Liver (tissue), 9 donors: Measurements from ENCODE around the gene ANOS1. TPM values are rescaled to one million over a fixed set of nuclear protein-coding genes. Genes with fewer than 3 reads are reported as not detected.

ENCODE experiments used
- DNase-seq: peaks from one replicate; pipeline ENCODE4 v3.0.0-alpha.2; 2017; ENCODE audit warnings: low spot score
- H3K27ac ChIP-seq, 2 donors: one replicate each; pipeline ENCODE4 v1.7.0; 2013; ENCODE audit warnings: inconsistent platforms in 2 of 2, low read length in 2 of 2, control low read depth in 1 of 2, low read depth in 1 of 2, mild to moderate bottlenecking in 1 of 2
- H3K27me3 ChIP-seq, 4 donors: one replicate each; pipeline versions ENCODE4 v1.6.1 to v1.7.0; 2013; ENCODE audit warnings: low read length in 3 of 4, inconsistent platforms in 1 of 4, mild to moderate bottlenecking in 1 of 4, moderate library complexity in 1 of 4; ENCODE audit not compliant: control insufficient read depth in 4 of 4, insufficient read depth in 4 of 4
- H3K36me3 ChIP-seq, 4 donors: one replicate each; pipeline versions ENCODE4 v1.6.1 to v1.7.0; 2013; ENCODE audit warnings: low read length in 3 of 4, mild to moderate bottlenecking in 3 of 4, low read depth in 1 of 4, moderate library complexity in 1 of 4; ENCODE audit not compliant: control insufficient read depth in 4 of 4, insufficient read depth in 3 of 4
- H3K4me1 ChIP-seq, 4 donors: one replicate each; pipeline versions ENCODE4 v1.6.1 to v1.7.0; 2013; ENCODE audit warnings: low read length in 3 of 4, mild to moderate bottlenecking in 3 of 4, moderate library complexity in 1 of 4; ENCODE audit not compliant: control insufficient read depth in 4 of 4, insufficient read depth in 4 of 4
- H3K4me3 ChIP-seq, 3 donors: one replicate each; pipeline versions ENCODE4 v1.6.1 to v1.7.0; 2013; ENCODE audit warnings: low read length in 3 of 3, control low read depth in 1 of 3, low read depth in 1 of 3, mild to moderate bottlenecking in 1 of 3
- H3K9ac ChIP-seq, 2 donors: one replicate each; pipeline ENCODE4 v1.7.0; 2013; ENCODE audit warnings: low read length in 2 of 2, mild to moderate bottlenecking in 2 of 2, moderate library complexity in 2 of 2, control low read depth in 1 of 2, low read depth in 1 of 2
- H3K9me3 ChIP-seq, 4 donors: one replicate each; pipeline versions ENCODE4 v1.6.1 to v1.7.0; 2013; ENCODE audit warnings: low read length in 3 of 4; ENCODE audit not compliant: control insufficient read depth in 4 of 4
- FOXA2 ChIP-seq: IDR thresholded peaks from 2 replicates; pipeline ENCODE4 v1.6.1; 2016; ENCODE audit warnings: antibody characterized with exemption
- GABPA ChIP-seq, 2 donors: IDR thresholded peaks in 1 of 2; conservative IDR thresholded peaks in 1 of 2; 2 replicates each; pipeline ENCODE4 v1.6.1; 2016; ENCODE audit warnings: antibody characterized with exemption in 2 of 2, mild to moderate bottlenecking in 1 of 2, moderate library complexity in 1 of 2
- HNF4G ChIP-seq: IDR thresholded peaks from 2 replicates; pipeline ENCODE4 v1.6.1; 2016; ENCODE audit warnings: antibody characterized with exemption
- JUND ChIP-seq, 2 donors: IDR thresholded peaks; 2 replicates each; pipeline ENCODE4 v1.6.1; 2016; ENCODE audit warnings: antibody characterized with exemption in 2 of 2
- NR2F2 ChIP-seq: IDR thresholded peaks from 2 replicates; pipeline ENCODE4 v1.6.1; 2016; ENCODE audit warnings: antibody characterized with exemption
- SP1 ChIP-seq: IDR thresholded peaks from 2 replicates; pipeline ENCODE4 v1.6.1; 2018; ENCODE audit warnings: antibody characterized with exemption, mild to moderate bottlenecking
- YY1 ChIP-seq: IDR thresholded peaks from 2 replicates; pipeline ENCODE4 v1.6.1; 2016; ENCODE audit warnings: antibody characterized with exemption, mild to moderate bottlenecking
- WGBS: extraction: QIAGEN DNeasy Blood & Tissue Kit; methylation state at CpG from one replicate; pipeline ENCODE4 v1.1.7; 2013; 5-methylcytosine and 5-hydroxymethylcytosine counted together
- polyA plus RNA-seq, 2 donors: library from polyadenylated mRNA; stranded (reverse) in 1 of 2; unstranded in 1 of 2; fragments of 200-250 nt in 1 of 2; fragments of >200 nt in 1 of 2; fragmentation: Nextera tagmentation in 1 of 2; extraction: Ambion mirVana in 1 of 2; gene quantifications; one replicate each; pipeline versions ENCODE4 v1.2.1 to v1.2.3, GENCODE V29; 2013 to 2015
- total RNA-seq, 2 donors: library from RNA; depleted of rRNA; stranded (reverse); fragments of >200 nt; gene quantifications; one replicate each; pipeline ENCODE4 v1.2.3, GENCODE V29; 2014
- TF ChIP-seq, protein P1 (sequence below): IDR thresholded peaks from 2 replicates; pipeline ENCODE4 v1.6.1; 2016; ENCODE audit warnings: antibody characterized with exemption
- TF ChIP-seq, protein P2 (sequence below): IDR thresholded peaks from 2 replicates; pipeline ENCODE4 v1.6.1; 2016; ENCODE audit warnings: antibody characterized with exemption, mild to moderate bottlenecking
- TF ChIP-seq, protein P3 (sequence below): IDR thresholded peaks from 2 replicates; pipeline ENCODE4 v1.6.1; 2016; ENCODE audit warnings: antibody characterized with exemption
- donor health status: healthy.
- donor health status: healthy.
- donor health status: healthy.
- donor health status: healthy.
- donor health status: healthy.

Gene ANOS1
- total and polyA plus RNA-seq, 4 donors, result 0.08 to 1.6 (median 0.27) TPM

DNA sequence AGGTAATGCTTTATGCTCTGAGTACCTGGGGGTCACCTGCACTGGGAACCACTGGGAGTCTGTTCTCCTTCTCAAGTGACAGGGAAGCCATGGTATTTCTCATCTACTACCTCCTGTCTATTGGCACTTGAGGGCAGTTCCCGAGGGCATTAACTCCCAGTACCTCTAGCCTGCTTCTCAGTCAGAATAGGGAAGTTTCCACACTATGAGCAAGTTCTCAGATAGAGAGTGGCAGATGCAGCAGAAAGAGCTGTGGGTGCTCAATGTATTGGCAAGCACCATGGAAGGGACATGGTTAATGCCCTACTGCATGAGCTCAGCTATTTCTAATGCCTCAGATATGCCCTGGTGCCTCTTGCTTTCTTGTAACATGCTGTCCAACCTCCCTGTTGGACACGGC is 74.1 kb downstream of the ANOS1 start:
- Histone ChIP-seq H3K4me3 (no peak overlapping the region), H3K27me3 (no peaks in the 10 kb centered on the region), H3K9me3 (no peaks in the 10 kb centered on the region), H3K27ac (no peak overlapping the region), H3K36me3 (no peaks in the 10 kb centered on the region), H3K9ac (no peak overlapping the region), H3K4me1 (no peaks in the 10 kb centered on the region)
- no peak for TF ChIP-seq GABPA (IDR thresholded peaks at IDR 0.05 in 1 of 2, conservative IDR thresholded peaks at IDR 0.05 in 1 of 2)
- TF ChIP-seq, protein P1, sequence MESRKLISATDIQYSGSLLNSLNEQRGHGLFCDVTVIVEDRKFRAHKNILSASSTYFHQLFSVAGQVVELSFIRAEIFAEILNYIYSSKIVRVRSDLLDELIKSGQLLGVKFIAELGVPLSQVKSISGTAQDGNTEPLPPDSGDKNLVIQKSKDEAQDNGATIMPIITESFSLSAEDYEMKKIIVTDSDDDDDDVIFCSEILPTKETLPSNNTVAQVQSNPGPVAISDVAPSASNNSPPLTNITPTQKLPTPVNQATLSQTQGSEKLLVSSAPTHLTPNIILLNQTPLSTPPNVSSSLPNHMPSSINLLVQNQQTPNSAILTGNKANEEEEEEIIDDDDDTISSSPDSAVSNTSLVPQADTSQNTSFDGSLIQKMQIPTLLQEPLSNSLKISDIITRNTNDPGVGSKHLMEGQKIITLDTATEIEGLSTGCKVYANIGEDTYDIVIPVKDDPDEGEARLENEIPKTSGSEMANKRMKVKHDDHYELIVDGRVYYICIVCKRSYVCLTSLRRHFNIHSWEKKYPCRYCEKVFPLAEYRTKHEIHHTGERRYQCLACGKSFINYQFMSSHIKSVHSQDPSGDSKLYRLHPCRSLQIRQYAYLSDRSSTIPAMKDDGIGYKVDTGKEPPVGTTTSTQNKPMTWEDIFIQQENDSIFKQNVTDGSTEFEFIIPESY, result no peak
- TF ChIP-seq, protein P2, sequence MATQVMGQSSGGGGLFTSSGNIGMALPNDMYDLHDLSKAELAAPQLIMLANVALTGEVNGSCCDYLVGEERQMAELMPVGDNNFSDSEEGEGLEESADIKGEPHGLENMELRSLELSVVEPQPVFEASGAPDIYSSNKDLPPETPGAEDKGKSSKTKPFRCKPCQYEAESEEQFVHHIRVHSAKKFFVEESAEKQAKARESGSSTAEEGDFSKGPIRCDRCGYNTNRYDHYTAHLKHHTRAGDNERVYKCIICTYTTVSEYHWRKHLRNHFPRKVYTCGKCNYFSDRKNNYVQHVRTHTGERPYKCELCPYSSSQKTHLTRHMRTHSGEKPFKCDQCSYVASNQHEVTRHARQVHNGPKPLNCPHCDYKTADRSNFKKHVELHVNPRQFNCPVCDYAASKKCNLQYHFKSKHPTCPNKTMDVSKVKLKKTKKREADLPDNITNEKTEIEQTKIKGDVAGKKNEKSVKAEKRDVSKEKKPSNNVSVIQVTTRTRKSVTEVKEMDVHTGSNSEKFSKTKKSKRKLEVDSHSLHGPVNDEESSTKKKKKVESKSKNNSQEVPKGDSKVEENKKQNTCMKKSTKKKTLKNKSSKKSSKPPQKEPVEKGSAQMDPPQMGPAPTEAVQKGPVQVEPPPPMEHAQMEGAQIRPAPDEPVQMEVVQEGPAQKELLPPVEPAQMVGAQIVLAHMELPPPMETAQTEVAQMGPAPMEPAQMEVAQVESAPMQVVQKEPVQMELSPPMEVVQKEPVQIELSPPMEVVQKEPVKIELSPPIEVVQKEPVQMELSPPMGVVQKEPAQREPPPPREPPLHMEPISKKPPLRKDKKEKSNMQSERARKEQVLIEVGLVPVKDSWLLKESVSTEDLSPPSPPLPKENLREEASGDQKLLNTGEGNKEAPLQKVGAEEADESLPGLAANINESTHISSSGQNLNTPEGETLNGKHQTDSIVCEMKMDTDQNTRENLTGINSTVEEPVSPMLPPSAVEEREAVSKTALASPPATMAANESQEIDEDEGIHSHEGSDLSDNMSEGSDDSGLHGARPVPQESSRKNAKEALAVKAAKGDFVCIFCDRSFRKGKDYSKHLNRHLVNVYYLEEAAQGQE, result no peak
- TF ChIP-seq FOXA2, result no peak
- DNase-seq, result no peak
- 76% methylated on average over 2 of the region's 2 CpGs for WGBS

DNA sequence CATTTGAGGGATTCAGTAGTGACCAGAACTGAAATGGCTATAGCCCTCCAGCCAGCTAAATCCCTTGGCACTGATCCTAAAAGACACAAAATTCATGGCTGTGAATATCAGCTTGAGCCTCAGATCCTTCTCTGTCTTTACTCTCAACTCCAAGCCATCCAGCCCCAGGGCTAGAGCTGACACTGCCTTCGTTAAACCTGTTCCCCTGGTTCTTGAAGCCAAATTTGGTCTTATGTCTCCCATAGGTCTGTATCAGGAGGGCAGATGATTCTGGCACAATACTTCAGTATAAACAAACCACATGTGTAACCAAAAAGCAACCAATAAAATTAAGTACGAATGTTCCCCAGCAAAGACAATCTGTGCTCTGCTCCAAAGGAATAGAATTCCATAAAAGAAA is 78.0 kb downstream of the ANOS1 start:
- no peak for DNase-seq
- no peak overlapping the region for H3K4me3 ChIP-seq
- H3K9ac ChIP-seq, result no peak overlapping the region
- no peaks in the 10 kb centered on the region for H3K27me3 ChIP-seq
- no peaks in the 10 kb centered on the region for H3K36me3 ChIP-seq
- 77% methylated on average over 2 of the region's 2 CpGs for WGBS
- no peaks in the 10 kb centered on the region for H3K9me3 ChIP-seq
- no peaks in the 10 kb centered on the region for H3K4me1 ChIP-seq
- TF ChIP-seq GABPA (IDR thresholded peaks at IDR 0.05 in 1 of 2, conservative IDR thresholded peaks at IDR 0.05 in 1 of 2), result no peak
- no peak for TF ChIP-seq SP1
- no peak for TF ChIP-seq NR2F2
- TF ChIP-seq, protein P2, result no peak
- no peak for TF ChIP-seq JUND (IDR thresholded peaks at IDR 0.05)
- TF ChIP-seq, protein P3, sequence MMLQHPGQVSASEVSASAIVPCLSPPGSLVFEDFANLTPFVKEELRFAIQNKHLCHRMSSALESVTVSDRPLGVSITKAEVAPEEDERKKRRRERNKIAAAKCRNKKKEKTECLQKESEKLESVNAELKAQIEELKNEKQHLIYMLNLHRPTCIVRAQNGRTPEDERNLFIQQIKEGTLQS, result no peak
- no peak for TF ChIP-seq FOXA2
- no peak for TF ChIP-seq YY1
- no peak for TF ChIP-seq HNF4G
- no peak overlapping the region for H3K27ac ChIP-seq
